AG04449 (cell line): ENCODE data around the gene TH.

Experiments used
- CTCF ChIA-PET: fragments of 350-600 bp; formaldehyde crosslinking; extraction: SDS; loops from one replicate; lab custom pipeline; 2021; ENCODE audit warnings: antibody characterized with exemption; lab: Yijun Ruan, JAX
- POLR2A ChIA-PET: fragments of 400-600, 350-600 bp; formaldehyde crosslinking; extraction: SDS; loops from one replicate; lab custom pipeline; 2020; ENCODE audit warnings: antibody characterized with exemption, inconsistent platforms; lab: Yijun Ruan, JAX
- DNase-seq: peaks from one replicate; pipeline ENCODE4 v3.0.0-alpha.2; 2010; ENCODE audit warnings: low read depth, low spot score
- H3K4me3 ChIP-seq: 2 replicates; pipeline ENCODE4 v1.5.1; 2011; ENCODE audit warnings: low read depth, mild to moderate bottlenecking, control low read depth, low read length
- TF ChIP-seq, protein P1 (sequence below): IDR thresholded peaks from one replicate; pipeline ENCODE4 v1.5.1; 2011; ENCODE audit warnings: mild to moderate bottlenecking, moderate library complexity, low read length, control low read depth, inconsistent platforms; ENCODE audit not compliant: insufficient read depth; ENCODE audit errors: missing control alignments

The TH gene

GRCh38 chr11:2209900-2210321 lies 38.3 kb upstream of the TH start:
- TF ChIP-seq, protein P1, sequence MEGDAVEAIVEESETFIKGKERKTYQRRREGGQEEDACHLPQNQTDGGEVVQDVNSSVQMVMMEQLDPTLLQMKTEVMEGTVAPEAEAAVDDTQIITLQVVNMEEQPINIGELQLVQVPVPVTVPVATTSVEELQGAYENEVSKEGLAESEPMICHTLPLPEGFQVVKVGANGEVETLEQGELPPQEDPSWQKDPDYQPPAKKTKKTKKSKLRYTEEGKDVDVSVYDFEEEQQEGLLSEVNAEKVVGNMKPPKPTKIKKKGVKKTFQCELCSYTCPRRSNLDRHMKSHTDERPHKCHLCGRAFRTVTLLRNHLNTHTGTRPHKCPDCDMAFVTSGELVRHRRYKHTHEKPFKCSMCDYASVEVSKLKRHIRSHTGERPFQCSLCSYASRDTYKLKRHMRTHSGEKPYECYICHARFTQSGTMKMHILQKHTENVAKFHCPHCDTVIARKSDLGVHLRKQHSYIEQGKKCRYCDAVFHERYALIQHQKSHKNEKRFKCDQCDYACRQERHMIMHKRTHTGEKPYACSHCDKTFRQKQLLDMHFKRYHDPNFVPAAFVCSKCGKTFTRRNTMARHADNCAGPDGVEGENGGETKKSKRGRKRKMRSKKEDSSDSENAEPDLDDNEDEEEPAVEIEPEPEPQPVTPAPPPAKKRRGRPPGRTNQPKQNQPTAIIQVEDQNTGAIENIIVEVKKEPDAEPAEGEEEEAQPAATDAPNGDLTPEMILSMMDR, result no peak
- ChIA-PET POLR2A (no interaction called here), CTCF (interaction anchor here (0.7 to 5.2 kb wide), 3 partner anchors 13 to 210 kb away, joined by 3 to 27 read pairs (median 3); no protein-coding TSS in a partner anchor)
- DNase-seq, result no peak
- no peak overlapping the region for H3K4me3 ChIP-seq

GRCh38 chr11:2209370-2209801 lies 37.8 kb upstream of the TH start:
- ChIA-PET CTCF (interaction anchor here (0.7 to 5.2 kb wide), 6 partner anchors 12 to 211 kb away, joined by 3 to 27 read pairs (median 3); no protein-coding TSS in a partner anchor), POLR2A (no interaction called here)
- TF ChIP-seq, protein P1, result no peak
- H3K4me3 ChIP-seq, result no peak overlapping the region
- DNase-seq, result no peak

DNA sequence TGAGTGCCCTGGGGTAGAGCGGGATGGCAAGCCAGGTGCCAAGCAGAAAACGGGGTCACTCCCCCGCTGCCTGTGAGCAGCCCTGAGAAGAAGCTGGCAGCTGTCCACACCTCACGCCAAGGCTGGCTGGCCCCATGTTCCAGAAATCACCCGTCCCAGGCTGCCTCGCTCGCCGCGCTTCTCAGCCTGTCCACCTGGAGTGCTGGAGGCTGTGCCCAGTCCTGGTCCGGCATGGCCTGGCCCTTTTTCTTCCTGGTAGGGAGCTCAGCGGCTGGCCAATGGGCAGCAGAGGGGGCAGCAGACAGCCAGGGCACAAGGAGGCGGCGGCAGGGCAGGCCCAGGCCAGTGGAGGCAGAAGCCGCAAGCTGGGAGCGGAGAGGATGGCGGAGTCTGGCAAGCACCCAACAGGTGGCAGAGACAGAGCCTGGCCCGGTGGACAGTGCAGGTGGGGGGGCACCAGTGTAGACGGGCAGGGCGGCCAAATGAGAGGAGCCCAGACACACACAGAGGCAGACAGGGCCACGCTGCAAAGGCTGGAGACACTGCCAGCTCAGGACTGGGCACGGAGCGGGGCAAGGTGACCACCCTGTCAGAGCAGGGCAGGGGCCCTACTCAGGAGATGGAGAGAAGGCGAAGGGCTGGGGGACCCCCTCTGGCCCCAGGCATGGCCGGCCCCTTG lies 37.2 kb upstream of the TH start:
- H3K4me3 ChIP-seq, result no peak overlapping the region
- DNase-seq, result no peak
- ChIA-PET CTCF (interaction anchor here (0.7 to 5.2 kb wide), 4 partner anchors 11 to 211 kb away, joined by 3 to 27 read pairs (median 6); no protein-coding TSS in a partner anchor), POLR2A (no interaction called here)
- TF ChIP-seq, protein P1, result no peak

GRCh38 chr11:2207773-2208621 lies 36.4 kb upstream of the TH start:
- TF ChIP-seq, protein P1, result no peak
- DNase-seq, result no peak
- H3K4me3 ChIP-seq, result no peak overlapping the region
- ChIA-PET POLR2A (no interaction called here), CTCF (interaction anchor here (0.9 to 5.2 kb wide), 3 partner anchors 10 to 212 kb away, joined by 3 to 27 read pairs (median 8); no protein-coding TSS in a partner anchor)

GRCh38 chr11:2207212-2207611 lies 35.6 kb upstream of the TH start:
- TF ChIP-seq, protein P1, result no peak
- ChIA-PET POLR2A (no interaction called here), CTCF (interaction anchor here (3.2 to 5.2 kb wide), 2 partner anchors 12 to 213 kb away, joined by 8 to 27 read pairs; no protein-coding TSS in a partner anchor)
- DNase-seq, result no peak
- H3K4me3 ChIP-seq, result no peak overlapping the region
